Measurements from ENCODE around the gene ERH. TPM values are rescaled to one million over a fixed set of nuclear protein-coding genes. Genes with fewer than 3 reads are reported as not detected.

Gene ERH
- total RNA-seq, 1 experiment from 2014 or later = 222 TPM

- peak overlapping the region in 1 of 2 experiments; percentile 82; a peak in 3 of 4 replicates for H3K4me3 ChIP-seq (ENCODE audit: low read depth in 2 of 2, low read length in 2 of 2)
- BruUV-seq (replicated peaks) = no TSS peak
- TF ChIP-seq POLR2AphosphoS5 (IDR thresholded peaks at IDR 0.05; ENCODE audit: low read depth, low read length) (no peak), REST (IDR thresholded peaks at IDR 0.05; ENCODE audit: insufficient read depth in 1 of 2, low read depth in 2 of 2, low read length in 1 of 2) (no peak), CTCF (IDR thresholded peaks at IDR 0.05) (no peak)
- no peak for DNase-seq (ENCODE audit: low read depth, low spot score)
- ChIA-PET CTCF (interaction anchor here (0.7 kb wide), 1 partner anchor 60 kb away, joined by 4 read pairs; no protein-coding TSS in a partner anchor), POLR2A (interaction anchor here (0.6 kb wide), 2 partner anchors 117 to 210 kb away, joined by 4 to 6 read pairs; partner anchors contain the start of gene SUSD6)
- no peaks in the 10 kb centered on the region for H3K9me3 ChIP-seq (ENCODE audit: control insufficient read depth, insufficient read depth, low read depth, low read length)
- peaks cover 6% of the 10 kb centered on the region; the same call in 1 of the 2 replicates for H3K4me1 ChIP-seq (ENCODE audit: control insufficient read depth, insufficient read depth, low read length)
- H3K36me3 ChIP-seq (ENCODE audit: control insufficient read depth, insufficient read depth, low read length) = peaks cover 9% of the 10 kb centered on the region; the same call in 1 of the 2 replicates
- H3K27me3 ChIP-seq (ENCODE audit: control insufficient read depth, insufficient read depth, low read length) = no peaks in the 10 kb centered on the region
- intact Hi-C loops (cut with micrococcal nuclease; ENCODE audit: unreplicated experiment) (no loop called here), in situ Hi-C loops (cut with HindIII; ENCODE audit: low pct_unique_long_range_greater_than_20kb, low sequenced_read_pairs) (no loop called here)
- no peak for ATAC-seq
- no peak overlapping the region for H3K27ac ChIP-seq (ENCODE audit: low read length)
Observed at GRCh38 chr14:69401841-69402240, 3.7 kb upstream of the ERH start.

GRCh38 chr14:69400154-69400553 lies 2.1 kb upstream of the ERH start:
- peaks cover 22% of the 10 kb centered on the region for H3K36me3 ChIP-seq (ENCODE audit: control insufficient read depth, insufficient read depth, low read length)
- in situ Hi-C loops (cut with HindIII; ENCODE audit: low pct_unique_long_range_greater_than_20kb, low sequenced_read_pairs) = no loop called here
- no peaks in the 10 kb centered on the region for H3K27me3 ChIP-seq (ENCODE audit: control insufficient read depth, insufficient read depth, low read length)
- H3K9me3 ChIP-seq (ENCODE audit: control insufficient read depth, insufficient read depth, low read depth, low read length) = no peaks in the 10 kb centered on the region
- DNase-seq (ENCODE audit: low read depth, low spot score) (no peak), ATAC-seq (no peak)
- ChIA-PET POLR2A (no interaction called here), CTCF (interaction anchor here (0.6 kb wide), 1 partner anchor 194 kb away, joined by 4 read pairs; no protein-coding TSS in a partner anchor)
- TF ChIP-seq SIN3A (IDR thresholded peaks at IDR 0.05; ENCODE audit: borderline replicate concordance, insufficient read depth, low read depth, low read length) (no peak), CTCF (IDR thresholded peaks at IDR 0.05) (no peak), TCF7L2 (IDR thresholded peaks at IDR 0.05; ENCODE audit: low read depth, low read length) (no peak), POLR2AphosphoS5 (IDR thresholded peaks at IDR 0.05; ENCODE audit: low read depth, low read length) (no peak), REST (IDR thresholded peaks at IDR 0.05; ENCODE audit: insufficient read depth in 1 of 2, low read depth in 2 of 2, low read length in 1 of 2) (no peak)
- BruUV-seq (replicated peaks) = no TSS peak
- H3K4me1 ChIP-seq (ENCODE audit: control insufficient read depth, insufficient read depth, low read length) = peaks cover 20% of the 10 kb centered on the region
- intact Hi-C loops (cut with micrococcal nuclease; ENCODE audit: unreplicated experiment) = no loop called here
- peak overlapping the region; percentile 96 for H3K27ac ChIP-seq (ENCODE audit: low read length)
- peak overlapping the region; percentile 82 to 98 for H3K4me3 ChIP-seq (ENCODE audit: low read depth in 2 of 2, low read length in 2 of 2)

All from Panc1 (cell line).